Endothelial cell (in vitro differentiated cells): ENCODE measurements around the gene PPY. TPM values are rescaled to one million over a fixed set of nuclear protein-coding genes. Genes with fewer than 3 reads are reported as not detected.

Experiments
- DNase-seq: peaks from one replicate; pipeline ENCODE4 v3.0.0; 2021; ENCODE audit warnings: low spot score
- H3K27ac Mint-ChIP-seq: one replicate; pipeline ENCODE4 v1.8.0; 2021; ENCODE audit warnings: mixed read lengths, inconsistent platforms; ENCODE audit not compliant: unreplicated experiment
- H3K27me3 Mint-ChIP-seq: one replicate; pipeline ENCODE4 v1.8.0; 2021; ENCODE audit warnings: mild to moderate bottlenecking, moderate library complexity, mixed read lengths, inconsistent platforms; ENCODE audit not compliant: unreplicated experiment
- H3K36me3 Mint-ChIP-seq: one replicate; pipeline ENCODE4 v1.8.0; 2021; ENCODE audit warnings: mild to moderate bottlenecking, low read depth, mixed read lengths, inconsistent platforms; ENCODE audit not compliant: unreplicated experiment
- H3K4me1 Mint-ChIP-seq: one replicate; pipeline ENCODE4 v1.8.0; 2021; ENCODE audit warnings: mild to moderate bottlenecking, mixed read lengths, inconsistent platforms; ENCODE audit not compliant: unreplicated experiment
- H3K4me3 Mint-ChIP-seq: one replicate; pipeline ENCODE4 v1.8.0; 2021; ENCODE audit warnings: mild to moderate bottlenecking, mixed read lengths, inconsistent platforms; ENCODE audit not compliant: unreplicated experiment
- H3K9me3 Mint-ChIP-seq: one replicate; pipeline ENCODE4 v1.8.0; 2021; ENCODE audit warnings: mixed read lengths, inconsistent platforms; ENCODE audit not compliant: unreplicated experiment
- total RNA-seq: library from RNA; stranded (reverse); fragmentation: NEBNext Ultra II Directional; extraction: Animal tissue kit (Norgen Biotek cat#: 25700); gene quantifications from one replicate; pipeline ENCODE4 v1.2.1, GENCODE V29; 2021; ENCODE audit not compliant: unreplicated experiment
- TF ChIP-seq, protein P1 (sequence below): fragments of 200-600 bp; sonication (generic); IDR thresholded peaks from one replicate; pipeline ENCODE4 v1.5.0; 2021; ENCODE audit warnings: antibody characterized with exemption; ENCODE audit not compliant: unreplicated experiment

The PPY gene
- total RNA-seq, 1 donor from 2014 or later = not detected

DNA sequence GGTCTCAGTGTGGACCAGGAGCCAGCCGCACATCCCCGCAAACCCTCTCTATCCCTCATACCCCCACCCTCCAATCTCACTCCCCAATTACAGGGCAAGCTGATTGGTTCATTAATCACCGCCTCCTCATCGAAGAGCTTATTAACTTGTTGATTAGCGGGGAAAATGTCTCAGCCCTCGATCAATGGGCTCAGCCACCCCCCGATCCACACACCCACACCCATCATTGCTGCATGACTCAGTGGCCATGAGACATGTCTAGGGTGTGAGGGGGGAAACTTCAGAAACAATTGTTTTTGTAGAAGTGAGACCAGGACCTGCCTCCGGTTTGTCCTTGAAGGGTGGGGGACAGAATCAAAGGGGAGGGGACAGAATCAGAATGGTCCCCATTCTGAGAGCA lies 13.9 kb upstream of the PPY start:
- no peak overlapping the region for H3K4me3 Mint-ChIP-seq
- no peak overlapping the region for H3K27ac Mint-ChIP-seq
- no peak for DNase-seq
- no peaks in the 10 kb centered on the region for H3K9me3 Mint-ChIP-seq
- H3K27me3 Mint-ChIP-seq = peaks cover 20% of the 10 kb centered on the region
- no peaks in the 10 kb centered on the region for H3K36me3 Mint-ChIP-seq
- TF ChIP-seq, protein P1, sequence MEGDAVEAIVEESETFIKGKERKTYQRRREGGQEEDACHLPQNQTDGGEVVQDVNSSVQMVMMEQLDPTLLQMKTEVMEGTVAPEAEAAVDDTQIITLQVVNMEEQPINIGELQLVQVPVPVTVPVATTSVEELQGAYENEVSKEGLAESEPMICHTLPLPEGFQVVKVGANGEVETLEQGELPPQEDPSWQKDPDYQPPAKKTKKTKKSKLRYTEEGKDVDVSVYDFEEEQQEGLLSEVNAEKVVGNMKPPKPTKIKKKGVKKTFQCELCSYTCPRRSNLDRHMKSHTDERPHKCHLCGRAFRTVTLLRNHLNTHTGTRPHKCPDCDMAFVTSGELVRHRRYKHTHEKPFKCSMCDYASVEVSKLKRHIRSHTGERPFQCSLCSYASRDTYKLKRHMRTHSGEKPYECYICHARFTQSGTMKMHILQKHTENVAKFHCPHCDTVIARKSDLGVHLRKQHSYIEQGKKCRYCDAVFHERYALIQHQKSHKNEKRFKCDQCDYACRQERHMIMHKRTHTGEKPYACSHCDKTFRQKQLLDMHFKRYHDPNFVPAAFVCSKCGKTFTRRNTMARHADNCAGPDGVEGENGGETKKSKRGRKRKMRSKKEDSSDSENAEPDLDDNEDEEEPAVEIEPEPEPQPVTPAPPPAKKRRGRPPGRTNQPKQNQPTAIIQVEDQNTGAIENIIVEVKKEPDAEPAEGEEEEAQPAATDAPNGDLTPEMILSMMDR = no peak
- H3K4me1 Mint-ChIP-seq = no peaks in the 10 kb centered on the region

DNA sequence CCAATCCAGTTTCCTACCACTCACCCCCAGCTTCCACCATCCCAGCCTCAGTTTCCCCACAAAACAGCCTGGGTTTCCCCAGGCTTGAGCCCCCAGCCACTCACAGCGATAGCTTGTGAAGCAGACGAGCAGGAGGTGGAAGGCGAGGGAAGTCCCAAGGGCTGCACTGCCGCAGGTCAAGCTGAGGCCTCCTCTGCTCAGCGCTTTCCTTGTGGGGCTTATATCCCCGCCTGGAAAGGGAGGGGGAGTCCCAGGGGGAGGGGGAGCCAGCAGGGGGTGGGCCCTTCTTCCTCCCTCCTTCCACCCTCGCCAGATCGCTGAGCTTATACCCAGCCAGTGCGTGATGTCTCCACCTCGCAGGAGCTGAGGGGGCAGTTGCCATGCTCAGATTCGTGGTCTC lies 11.5 kb upstream of the PPY start, which contains the start of gene PYY:
Gene PYY (minus strand): TSS at position 195 of the 400 bp plus-strand sequence. CDS start 457 bp downstream, outside the sequence.
- no peak for DNase-seq
- H3K27me3 Mint-ChIP-seq = peaks cover 20% of the 10 kb centered on the region
- no peaks in the 10 kb centered on the region for H3K36me3 Mint-ChIP-seq
- TF ChIP-seq, protein P1 = no peak
- H3K27ac Mint-ChIP-seq = no peak within 1 kb of the TSS
- peak within 1 kb of the TSS; percentile 74 for H3K4me3 Mint-ChIP-seq
- no peaks in the 10 kb centered on the region for H3K9me3 Mint-ChIP-seq
- H3K4me1 Mint-ChIP-seq = no peaks in the 10 kb centered on the region

DNA sequence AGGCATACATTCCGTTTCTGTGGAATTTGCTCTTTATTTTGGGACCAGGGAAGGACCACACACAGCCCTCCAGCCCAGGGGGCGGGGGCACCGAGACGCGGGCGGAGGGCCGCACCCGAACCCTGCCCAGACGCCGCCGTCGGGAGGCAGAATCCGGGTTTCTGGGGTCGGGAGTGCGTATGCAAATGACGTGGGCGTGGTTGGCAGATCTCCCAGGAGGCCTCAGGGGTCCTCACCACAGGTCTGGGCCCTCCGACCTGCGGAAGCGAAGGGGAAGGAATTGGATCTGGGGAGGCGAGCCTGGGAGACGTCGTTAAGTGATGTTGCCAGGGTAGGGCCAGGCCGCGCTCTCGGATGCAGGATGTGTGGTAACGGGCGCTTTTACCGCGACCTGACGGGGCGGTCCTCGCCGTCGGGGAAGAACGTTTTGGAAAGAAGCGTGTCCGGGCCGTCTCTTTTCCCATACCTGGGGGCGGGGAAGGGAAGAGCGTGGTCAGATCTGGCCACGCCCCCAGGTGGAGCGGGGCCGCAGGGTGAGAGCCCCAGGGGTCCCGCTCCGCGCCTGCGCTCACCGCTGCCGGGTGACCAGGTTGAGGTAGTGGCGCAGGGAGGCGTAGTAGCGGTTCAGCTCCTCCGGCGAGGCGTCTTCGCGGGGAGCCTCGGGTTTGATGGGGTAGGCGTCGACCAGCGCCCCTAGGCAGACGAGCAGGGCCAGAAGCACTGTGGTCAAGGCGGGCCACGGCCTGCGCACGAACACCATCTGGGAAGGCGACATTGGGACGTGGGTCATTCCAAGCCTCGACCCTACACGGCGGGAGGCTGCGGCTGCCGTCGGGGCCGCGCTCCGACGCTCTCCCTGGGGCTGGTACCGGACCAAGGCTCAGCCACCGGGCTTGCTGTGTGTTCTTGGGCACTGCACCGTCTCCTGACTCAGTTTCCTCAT lies 10.7 kb upstream of the PPY start:
- peaks cover 1% of the 10 kb centered on the region for H3K4me1 Mint-ChIP-seq
- TF ChIP-seq, protein P1 = no peak
- H3K4me3 Mint-ChIP-seq = peak overlapping the region; percentile 74
- no peaks in the 10 kb centered on the region for H3K9me3 Mint-ChIP-seq
- H3K36me3 Mint-ChIP-seq = no peaks in the 10 kb centered on the region
- no peak overlapping the region for H3K27ac Mint-ChIP-seq
- H3K27me3 Mint-ChIP-seq = peaks cover 20% of the 10 kb centered on the region
- peak; percentile 30 for DNase-seq

DNA sequence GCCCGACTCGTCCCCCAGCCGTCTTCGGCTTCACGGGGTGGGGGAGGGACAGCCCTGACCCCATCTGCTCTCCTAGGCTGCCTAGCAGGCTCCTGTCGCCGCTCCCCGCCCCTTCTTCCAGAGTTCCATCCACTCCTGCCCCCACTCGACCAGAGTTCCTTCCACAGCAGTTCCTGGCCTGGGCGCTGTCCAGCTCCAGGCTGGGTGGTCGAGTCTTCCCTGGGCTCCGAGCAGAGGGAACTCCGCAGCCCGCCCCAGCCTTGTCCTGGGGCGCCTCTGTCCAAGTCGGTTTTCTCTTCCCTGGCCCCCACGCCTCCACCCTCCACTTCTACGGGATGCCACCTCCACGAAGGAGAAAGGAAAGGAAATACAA lies 10.1 kb upstream of the PPY start:
- Mint-ChIP-seq H3K9me3 (no peaks in the 10 kb centered on the region), H3K36me3 (no peaks in the 10 kb centered on the region), H3K4me3 (peak overlapping the region; percentile 67), H3K27me3 (peaks cover 20% of the 10 kb centered on the region), H3K4me1 (peaks cover 8% of the 10 kb centered on the region), H3K27ac (no peak overlapping the region)
- DNase-seq = peak; percentile 44
- TF ChIP-seq, protein P1 = no peak

DNA sequence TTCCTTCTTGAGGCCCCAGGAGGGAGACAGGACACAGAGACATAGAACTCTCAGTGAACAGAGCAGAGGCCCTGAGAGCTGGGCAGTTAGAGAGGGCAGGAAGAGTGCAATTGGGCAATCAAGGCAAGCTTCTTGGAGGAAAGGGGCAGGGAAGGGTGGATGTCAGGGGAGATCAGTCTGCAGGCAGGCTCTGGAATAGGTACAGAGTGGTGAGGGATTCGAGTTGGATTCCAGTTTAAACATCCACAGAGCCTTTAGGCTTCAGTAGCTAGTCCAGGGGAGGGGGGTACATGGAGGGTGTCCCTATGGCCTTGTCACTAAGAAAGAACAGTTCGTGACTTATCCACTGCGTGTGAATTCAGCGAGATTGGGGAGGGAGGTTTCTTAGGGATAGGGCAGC lies 9.5 kb upstream of the PPY start:
- no peak for DNase-seq
- Mint-ChIP-seq H3K4me3 (no peak overlapping the region), H3K27me3 (peaks cover 20% of the 10 kb centered on the region), H3K27ac (no peak overlapping the region), H3K36me3 (no peaks in the 10 kb centered on the region), H3K4me1 (peaks cover 8% of the 10 kb centered on the region), H3K9me3 (no peaks in the 10 kb centered on the region)
- TF ChIP-seq, protein P1 = no peak
